NCI-H2196 treated with DMSO at 0.1 percent for 48 hours (cell line): ENCODE measurements around the gene LRP6.
"Not testable (repeated sequence)": the region's sequence is repeated elsewhere in the genome, so short reads cannot be mapped to it uniquely, and the experiment has no call there.

Experiments
- DNase-seq: peaks from one replicate; lab custom pipeline; 2025; ENCODE audit not compliant: unreplicated experiment; lab: John Stamatoyannopoulos, UW

Gene LRP6

GRCh38 chr12:12266873-12267741, at the start of gene LRP6:
Gene LRP6 (minus strand): TSS chr12:12267044. CDS start chr12:12266735, 309 bp downstream.
- DNase-seq = peak; percentile 54

DNA sequence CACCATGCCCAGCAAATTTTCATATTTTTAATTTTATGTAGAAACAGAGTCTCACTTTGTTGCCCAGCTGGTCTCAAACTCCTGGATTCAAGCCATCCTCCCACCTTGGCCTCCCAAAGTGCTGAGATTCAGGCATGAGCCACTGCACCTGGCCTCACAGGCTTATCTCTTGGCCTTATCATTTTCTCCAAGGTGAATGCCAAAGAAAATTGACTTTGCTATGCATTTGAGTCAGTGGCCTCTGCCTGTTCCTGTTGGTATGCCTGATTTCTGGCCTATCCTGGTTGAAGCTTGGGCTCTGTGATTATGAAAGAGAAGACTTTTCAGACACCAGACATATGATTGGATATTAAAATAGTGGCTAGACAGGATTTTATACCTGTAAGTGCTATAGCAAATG, 49.0 kb upstream of the LRP6 start:
- DNase-seq = no peak

- not testable (repeated sequence) for DNase-seq
Measured at GRCh38 chr12:12310695-12311094, 43.9 kb upstream of the LRP6 start.

DNA sequence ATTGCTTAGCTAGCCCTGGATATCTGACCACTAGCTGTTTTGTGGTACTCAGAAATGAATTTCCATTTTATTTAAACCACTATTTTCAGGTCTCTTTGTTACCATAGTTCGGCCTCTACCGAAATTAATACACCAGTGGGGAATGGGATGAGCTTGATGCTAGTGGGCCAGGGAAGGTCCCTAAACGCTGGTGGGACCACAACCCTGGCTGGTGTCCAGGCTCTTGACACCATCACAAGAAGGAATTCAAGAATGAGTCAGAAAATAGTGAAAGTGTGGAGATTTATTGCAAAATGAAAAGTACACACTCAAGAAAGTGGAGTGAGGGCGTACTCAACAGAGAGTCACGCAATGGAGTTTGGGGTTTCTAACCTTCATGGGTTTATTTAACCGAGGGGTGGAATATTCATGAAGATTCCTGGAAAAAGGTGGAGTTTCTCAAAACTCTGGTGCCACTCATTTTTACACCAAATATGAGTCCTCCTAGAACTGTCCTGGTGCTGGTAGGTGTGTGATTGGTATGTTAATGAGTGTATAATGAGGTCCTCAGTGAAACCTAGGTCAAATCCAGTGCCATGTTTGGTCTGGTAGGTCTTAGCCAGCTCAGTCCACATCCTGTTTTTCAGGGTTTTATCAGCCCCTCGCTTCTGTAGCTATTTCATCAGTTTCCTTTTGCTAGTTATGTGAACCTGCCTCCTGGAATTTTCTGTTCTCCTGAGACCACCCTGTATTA, 38.9 kb upstream of the LRP6 start:
- DNase-seq = no peak

- no peak for DNase-seq
Measured at GRCh38 chr12:12302976-12303375, 36.1 kb upstream of the LRP6 start.

DNA sequence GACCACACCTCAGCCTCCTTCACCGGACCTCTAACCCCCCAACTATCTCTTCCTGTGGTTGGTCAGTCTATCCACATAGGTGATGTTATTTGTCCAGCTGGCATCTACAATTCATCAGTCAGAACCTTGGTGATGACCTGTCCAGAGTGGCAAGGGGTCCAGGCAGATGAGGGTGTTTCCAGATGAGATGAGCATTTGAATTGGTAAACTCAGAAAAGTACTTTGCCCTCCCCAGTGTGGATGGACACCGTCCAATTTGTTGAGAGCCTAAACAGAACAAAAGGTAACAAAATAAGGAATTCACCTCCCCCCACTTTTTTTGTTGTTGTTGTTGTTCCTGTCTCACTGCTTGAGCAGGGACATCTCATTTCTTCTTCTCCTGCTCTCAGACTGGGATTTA, 34.3 kb upstream of the LRP6 start:
- DNase-seq = no peak

GRCh38 chr12:12297201-12297830, 30.5 kb upstream of the LRP6 start:
- DNase-seq = no peak

GRCh38 chr12:12294215-12295005, 27.6 kb upstream of the LRP6 start:
- no peak for DNase-seq

DNA sequence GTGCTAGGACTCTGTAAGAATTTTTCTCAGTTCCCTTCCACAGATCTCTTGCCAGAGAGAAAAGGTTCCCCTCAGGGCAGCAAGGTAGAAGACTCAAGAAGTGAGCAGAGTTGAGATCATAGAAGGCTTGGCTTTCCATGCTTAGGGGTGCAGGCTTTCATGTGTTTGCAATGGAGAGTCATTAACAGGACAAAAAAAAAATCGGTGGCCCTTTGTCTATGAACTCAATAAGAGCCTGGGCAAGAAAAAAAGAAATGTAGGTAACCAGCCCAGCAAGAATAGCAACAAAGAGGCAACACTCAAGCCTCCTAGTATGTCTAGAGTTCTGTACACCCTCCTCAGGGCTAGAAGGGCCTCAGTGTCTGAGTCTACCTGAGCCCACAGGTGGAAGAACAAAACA, 23.4 kb upstream of the LRP6 start:
- DNase-seq = no peak

DNA sequence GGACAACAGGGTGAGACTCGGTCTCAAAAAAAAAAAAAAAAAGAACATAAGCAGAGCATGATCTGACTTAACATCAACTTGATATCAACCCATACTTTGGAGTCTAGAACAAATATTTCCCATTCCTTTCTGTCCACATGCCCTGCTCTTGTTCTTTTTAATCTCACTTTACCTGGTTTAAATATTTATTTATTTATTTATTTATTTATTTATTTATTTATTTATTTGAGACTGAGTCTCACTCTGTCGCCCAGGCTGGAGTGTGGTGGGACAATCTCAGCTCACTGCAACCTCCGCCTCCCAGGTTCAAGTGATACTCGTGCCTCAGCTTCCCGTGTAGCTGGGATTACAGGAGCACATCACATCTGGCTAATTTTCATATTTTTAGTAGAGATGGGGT, 19.6 kb upstream of the LRP6 start:
- DNase-seq = no peak

- DNase-seq = no peak
Measured at GRCh38 chr12:12282761-12283425, 16.0 kb upstream of the LRP6 start.

- no peak for DNase-seq
Measured at GRCh38 chr12:12282202-12282601, 15.4 kb upstream of the LRP6 start.

DNA sequence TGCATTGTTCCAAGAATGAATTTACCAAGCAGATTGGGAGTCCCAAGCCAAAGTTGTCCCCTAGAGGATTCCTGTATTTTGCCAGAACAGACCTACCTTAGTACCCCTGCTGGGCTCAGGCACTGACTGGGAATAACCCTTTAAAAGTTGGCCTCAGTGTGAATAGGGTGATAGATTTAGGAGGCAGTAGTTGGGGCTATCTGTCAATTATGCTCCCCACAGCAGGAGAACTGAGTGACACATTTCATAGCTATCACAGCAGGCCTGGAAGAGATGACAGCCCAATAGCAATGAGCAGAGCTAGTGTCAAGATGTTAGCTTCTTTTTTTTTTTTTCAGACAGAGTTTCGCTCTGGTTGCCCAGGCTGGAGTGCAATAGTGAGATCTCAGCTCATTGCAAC, 14.3 kb upstream of the LRP6 start:
- no peak for DNase-seq

DNA sequence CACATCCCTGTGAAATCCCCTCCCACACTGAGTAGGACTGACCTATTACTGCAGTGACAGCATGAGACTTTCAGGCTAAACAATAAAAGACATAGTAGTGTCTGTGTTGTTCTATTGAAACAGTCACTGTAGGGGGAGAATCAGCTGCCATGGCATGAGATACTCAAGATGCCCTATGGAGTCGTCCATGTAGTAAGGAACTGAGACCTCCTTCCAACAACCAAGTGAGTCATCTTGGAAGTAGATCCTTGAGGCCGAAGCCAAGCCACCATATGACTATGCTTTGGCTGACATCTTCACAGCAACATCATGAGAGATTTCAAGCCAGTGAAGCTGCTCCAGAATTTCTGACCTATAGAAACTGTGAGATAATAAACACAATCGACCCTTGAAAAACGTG, 12.1 kb upstream of the LRP6 start:
- DNase-seq = no peak

DNA sequence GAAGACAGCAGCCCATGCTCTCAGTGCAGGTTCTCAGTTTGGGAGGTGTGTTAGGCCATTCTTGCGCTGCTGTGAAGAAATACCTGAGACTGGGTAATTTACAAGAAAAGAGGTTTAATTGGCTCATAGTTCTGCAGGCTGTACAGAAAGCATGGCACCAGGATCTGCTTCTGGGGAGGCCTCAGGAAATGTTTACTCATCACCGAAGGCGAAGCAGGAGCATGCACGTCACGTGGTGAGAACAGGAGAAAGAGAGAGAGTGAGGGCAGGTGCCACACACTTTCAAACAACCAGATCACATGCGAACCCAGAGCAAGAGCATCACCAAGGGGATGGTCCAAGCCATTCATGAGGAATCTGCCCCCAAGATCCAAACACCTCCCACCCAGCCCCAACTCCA, 9.0 kb upstream of the LRP6 start:
- DNase-seq = no peak

GRCh38 chr12:12273291-12273957, 6.6 kb upstream of the LRP6 start:
- no peak for DNase-seq

DNA sequence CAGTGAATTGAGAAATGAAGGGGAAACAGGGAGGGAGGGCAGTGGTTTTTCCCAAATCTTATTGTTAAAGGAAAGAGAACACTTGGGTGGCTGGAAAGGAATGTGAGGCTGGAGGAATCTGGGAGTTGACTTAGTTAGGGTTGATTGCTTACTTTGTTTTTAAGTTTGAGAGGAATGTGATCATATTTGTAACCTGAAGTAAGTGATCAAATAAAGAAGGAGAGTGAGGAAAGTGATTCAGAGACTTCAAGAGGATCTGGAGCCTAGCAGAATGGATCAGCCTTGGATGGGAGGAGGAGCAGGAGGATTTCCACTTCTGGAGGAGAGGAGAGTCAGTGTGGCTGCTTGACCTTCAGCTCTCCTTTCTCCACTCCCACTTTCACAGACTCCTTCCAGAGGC, 6.0 kb upstream of the LRP6 start:
- DNase-seq = no peak

DNA sequence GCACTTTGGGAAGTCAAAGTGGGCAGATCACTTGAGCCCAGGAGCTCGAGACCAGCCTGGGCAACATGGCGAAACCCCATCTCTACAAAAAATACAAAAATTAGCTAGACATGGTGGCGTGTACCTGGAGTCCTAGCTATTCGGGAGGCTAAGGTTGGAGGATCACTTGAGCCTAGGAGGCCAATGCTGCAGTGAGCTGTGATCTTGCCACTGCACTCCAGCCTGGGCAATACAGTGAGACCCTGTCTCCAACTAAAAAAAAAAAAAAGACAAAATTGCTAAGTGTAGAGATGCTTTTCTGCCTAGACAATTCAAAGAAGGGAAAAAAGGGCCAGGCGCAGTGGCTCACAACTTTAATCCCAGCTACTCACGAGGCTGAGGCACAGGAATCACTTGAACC, 3.4 kb upstream of the LRP6 start:
- no peak for DNase-seq

DNA sequence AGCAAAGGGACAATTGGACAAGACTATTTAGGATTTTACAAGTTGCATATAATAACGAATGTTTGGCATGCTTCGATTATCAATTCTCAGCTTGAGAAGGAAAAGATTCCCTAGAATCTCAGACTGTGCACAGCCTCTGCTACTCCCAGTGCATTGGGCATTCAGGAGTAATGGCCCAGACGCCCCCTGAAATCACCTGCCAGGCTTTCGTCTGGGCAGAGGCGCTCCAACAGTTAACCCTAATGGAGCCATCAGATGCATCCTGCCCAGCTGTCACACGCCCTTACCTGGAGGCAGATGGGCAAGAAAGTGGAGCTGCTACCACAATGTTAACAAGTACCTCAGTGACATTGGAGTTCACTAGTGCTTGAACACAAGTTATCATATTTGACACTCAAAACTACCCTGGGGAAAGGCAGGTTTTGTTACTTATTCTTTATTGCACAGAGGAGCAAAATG, 927 bp upstream of the LRP6 start:
- no peak for DNase-seq

DNA sequence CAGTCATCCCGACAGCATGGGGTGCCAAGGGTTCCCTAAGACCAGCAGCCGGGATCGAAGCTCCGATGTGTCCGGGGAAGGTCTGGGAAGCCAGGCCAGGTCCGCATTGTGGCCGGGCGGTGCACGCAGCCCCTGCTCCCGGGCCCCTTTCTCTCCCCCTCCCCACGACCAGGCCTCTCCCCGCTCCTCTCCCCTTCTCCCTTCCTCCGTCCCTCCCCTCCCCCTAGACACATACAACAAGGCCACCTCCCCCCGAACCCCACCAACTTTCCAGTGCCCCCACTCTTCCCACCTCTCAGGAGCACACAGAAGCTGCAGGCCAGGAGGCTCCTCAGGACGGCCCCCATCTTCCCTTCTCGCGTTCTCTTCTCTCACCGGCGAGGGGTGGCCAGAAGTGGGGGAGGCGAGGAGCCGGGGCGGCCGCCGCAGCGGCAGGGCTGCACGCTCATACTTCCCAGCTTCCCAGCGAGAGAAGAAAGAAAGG, 413 bp downstream of the LRP6 start:
- no peak for DNase-seq
